ENCODE data around the gene GPC5. TPM values are rescaled to one million over a fixed set of nuclear protein-coding genes. Genes with fewer than 3 reads are reported as not detected.

The GPC5 gene
- total RNA-seq, 1 donor from 2014 or later = 8.7 TPM

DNA sequence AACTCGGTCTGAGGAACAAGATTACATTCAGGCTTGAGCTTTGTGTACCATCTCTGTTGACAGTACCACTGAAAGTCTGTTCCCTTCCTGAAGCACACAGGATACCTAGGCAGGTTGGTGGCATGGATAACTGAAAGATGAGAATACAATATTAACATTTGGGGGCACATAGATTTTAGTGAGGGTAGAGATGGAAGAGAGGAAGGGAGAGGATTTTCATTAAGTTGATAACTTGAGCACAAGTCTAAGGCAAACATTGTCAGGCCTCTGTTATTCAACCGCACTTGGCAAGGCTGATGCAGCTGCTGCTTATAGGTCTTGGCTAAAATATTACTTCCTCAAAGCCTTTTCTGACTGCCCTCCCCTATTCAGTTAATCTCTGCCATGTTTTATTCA is 40.0 kb upstream of the GPC5 start:
- ATAC-seq (peak; percentile 32 to 57), DNase-seq (no peak)
- Histone ChIP-seq H3K36me3 (peaks cover 37% of the 10 kb centered on the region), H3K27me3 (ENCODE audit: low read depth) (no peaks in the 10 kb centered on the region), H3K9me3 (no peaks in the 10 kb centered on the region), H3K4me1 (peaks cover 13% of the 10 kb centered on the region), H3K4me3 (no peak overlapping the region), H3K27ac (no peak overlapping the region)
- TF ChIP-seq, protein P1, sequence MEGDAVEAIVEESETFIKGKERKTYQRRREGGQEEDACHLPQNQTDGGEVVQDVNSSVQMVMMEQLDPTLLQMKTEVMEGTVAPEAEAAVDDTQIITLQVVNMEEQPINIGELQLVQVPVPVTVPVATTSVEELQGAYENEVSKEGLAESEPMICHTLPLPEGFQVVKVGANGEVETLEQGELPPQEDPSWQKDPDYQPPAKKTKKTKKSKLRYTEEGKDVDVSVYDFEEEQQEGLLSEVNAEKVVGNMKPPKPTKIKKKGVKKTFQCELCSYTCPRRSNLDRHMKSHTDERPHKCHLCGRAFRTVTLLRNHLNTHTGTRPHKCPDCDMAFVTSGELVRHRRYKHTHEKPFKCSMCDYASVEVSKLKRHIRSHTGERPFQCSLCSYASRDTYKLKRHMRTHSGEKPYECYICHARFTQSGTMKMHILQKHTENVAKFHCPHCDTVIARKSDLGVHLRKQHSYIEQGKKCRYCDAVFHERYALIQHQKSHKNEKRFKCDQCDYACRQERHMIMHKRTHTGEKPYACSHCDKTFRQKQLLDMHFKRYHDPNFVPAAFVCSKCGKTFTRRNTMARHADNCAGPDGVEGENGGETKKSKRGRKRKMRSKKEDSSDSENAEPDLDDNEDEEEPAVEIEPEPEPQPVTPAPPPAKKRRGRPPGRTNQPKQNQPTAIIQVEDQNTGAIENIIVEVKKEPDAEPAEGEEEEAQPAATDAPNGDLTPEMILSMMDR (IDR thresholded peaks at IDR 0.05) = no peak
- intact Hi-C loops (cut with DNase I) = no loop called here

DNA sequence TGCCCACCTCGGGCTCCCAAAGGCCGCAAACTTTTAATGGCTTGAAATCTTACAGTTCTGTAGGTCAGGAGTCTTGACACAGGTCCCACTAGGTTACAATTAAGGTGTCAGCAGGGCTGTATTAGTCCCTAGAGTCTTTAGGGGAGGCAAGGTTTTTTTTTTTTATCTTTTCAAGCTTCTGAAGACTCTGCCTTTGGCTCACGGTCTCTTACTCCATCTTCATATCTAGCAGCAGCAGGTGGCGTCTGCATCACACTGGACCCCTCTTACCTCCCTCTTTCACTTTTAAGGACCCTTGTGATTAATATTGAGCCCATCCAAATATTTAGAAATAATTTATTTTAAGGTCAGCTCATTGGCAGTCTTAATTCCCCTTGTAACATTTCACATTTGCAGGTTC is 39.3 kb upstream of the GPC5 start:
- ATAC-seq (no peak), DNase-seq (no peak)
- peaks cover 32% of the 10 kb centered on the region for H3K36me3 ChIP-seq
- TF ChIP-seq, protein P1 (IDR thresholded peaks at IDR 0.05) = no peak
- intact Hi-C loops (cut with DNase I) = no loop called here
- H3K9me3 ChIP-seq = no peaks in the 10 kb centered on the region
- H3K4me1 ChIP-seq = peaks cover 7% of the 10 kb centered on the region
- H3K27me3 ChIP-seq (ENCODE audit: low read depth) = no peaks in the 10 kb centered on the region
- no peak overlapping the region for H3K27ac ChIP-seq
- no peak overlapping the region for H3K4me3 ChIP-seq

DNA sequence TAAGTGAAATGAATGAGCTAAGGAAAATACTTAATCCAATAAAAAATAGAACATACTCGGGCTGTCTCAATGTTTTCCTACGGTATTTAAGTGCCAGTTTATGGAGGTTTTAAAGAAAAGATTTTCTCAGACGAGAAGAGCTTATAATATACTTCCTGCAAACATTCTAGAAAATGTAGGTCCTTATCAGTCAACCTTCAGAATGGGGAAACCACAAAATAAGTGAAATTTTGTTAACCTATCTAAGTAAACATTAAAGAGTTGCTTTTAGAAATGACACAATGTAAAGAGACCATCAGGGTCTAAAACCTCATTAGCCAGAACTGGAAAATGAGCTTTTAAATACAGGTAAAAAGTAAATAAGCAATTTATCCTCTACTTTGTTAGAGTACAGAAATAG is 38.8 kb upstream of the GPC5 start:
- H3K4me1 ChIP-seq = peaks cover 6% of the 10 kb centered on the region
- peaks cover 27% of the 10 kb centered on the region for H3K36me3 ChIP-seq
- intact Hi-C loops (cut with DNase I) = no loop called here
- DNase-seq (no peak), ATAC-seq (no peak)
- no peaks in the 10 kb centered on the region for H3K9me3 ChIP-seq
- no peak overlapping the region for H3K4me3 ChIP-seq
- no peak overlapping the region for H3K27ac ChIP-seq
- no peaks in the 10 kb centered on the region for H3K27me3 ChIP-seq (ENCODE audit: low read depth)
- TF ChIP-seq, protein P1 (IDR thresholded peaks at IDR 0.05) = no peak

DNA sequence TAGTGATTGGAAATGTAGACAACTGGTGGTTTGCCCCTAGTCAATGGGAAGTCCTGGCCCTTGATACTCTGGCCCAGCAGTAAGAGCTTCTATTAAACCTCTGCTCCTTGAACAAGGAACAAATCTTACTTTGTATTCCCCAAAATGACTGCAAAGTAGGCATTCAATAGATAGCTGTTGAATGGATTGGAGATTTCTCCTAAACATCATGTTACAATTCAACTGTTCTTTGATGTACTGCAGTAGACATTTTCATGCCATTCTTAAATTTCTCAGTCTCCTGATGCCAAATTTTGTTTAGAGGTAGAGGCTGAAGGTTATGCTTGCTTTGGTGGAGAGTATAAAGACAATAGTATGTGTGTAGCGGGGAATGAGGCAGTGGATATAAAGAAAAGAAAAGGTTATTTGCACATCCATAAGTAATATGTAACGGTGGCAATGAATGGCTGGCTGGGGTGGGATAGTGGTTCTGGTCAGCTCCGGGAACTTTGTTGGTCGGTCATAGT is 38.1 kb upstream of the GPC5 start:
- no peak for ATAC-seq
- no peak for DNase-seq
- peaks cover 6% of the 10 kb centered on the region for H3K4me1 ChIP-seq
- no peak overlapping the region for H3K27ac ChIP-seq
- H3K4me3 ChIP-seq = no peak overlapping the region
- H3K27me3 ChIP-seq (ENCODE audit: low read depth) = no peaks in the 10 kb centered on the region
- TF ChIP-seq, protein P1 (IDR thresholded peaks at IDR 0.05) = no peak
- intact Hi-C loops (cut with DNase I) = no loop called here
- H3K36me3 ChIP-seq = peaks cover 20% of the 10 kb centered on the region
- no peaks in the 10 kb centered on the region for H3K9me3 ChIP-seq

DNA sequence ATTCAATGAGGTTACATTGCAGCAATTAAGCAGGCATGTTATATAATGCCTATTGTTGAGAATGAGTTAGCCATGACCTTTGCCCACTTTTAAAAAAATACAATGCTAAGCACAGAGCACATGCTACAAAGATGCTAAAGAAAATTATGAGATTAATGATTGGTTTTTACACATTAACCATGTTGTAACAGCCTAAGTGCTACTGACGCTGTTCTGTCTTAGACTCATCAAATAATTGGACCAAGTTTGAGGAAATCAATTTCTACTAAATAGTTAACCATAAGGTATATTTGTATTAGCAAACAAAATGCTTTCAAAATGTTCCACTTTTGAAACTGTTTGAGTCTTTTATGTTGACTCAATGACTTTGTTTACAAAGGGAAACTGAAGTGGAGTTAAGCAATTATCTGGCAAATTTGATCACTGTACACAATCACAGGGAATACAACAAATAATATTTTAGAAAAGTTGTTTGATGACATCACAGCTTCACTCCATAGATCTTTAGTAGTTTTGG is 36.6 kb upstream of the GPC5 start:
- DNase-seq = no peak
- peak in 1 of 2 donors; percentile 74 for ATAC-seq
- peaks cover 7% of the 10 kb centered on the region for H3K36me3 ChIP-seq
- no peaks in the 10 kb centered on the region for H3K27me3 ChIP-seq (ENCODE audit: low read depth)
- H3K27ac ChIP-seq = no peak overlapping the region
- TF ChIP-seq, protein P1 (IDR thresholded peaks at IDR 0.05) = no peak
- no peak overlapping the region for H3K4me3 ChIP-seq
- no peaks in the 10 kb centered on the region for H3K9me3 ChIP-seq
- peaks cover 6% of the 10 kb centered on the region for H3K4me1 ChIP-seq
- intact Hi-C loops (cut with DNase I) = no loop called here
